ENCODE data around the gene ZNF845. TPM values are rescaled to one million over a fixed set of nuclear protein-coding genes. Genes with fewer than 3 reads are reported as not detected.

The ZNF845 gene
- polyA plus RNA-seq, 1 donor (not counting 4 experiments of a cell fraction or from before 2014, with no cell fraction given), result 4.4 TPM

- dilution Hi-C loops (cut with MboI; ENCODE audit: extremely low pct_ligation_motif_present, low sequenced_read_pairs), result no loop called here
- Histone ChIP-seq H3K4me1 (ENCODE audit: control insufficient read depth, extremely low read depth, insufficient read depth, low read length) (no peaks in the 10 kb centered on the region), H2AFZ (ENCODE audit: control insufficient read depth, low read length) (no peak overlapping the region), H3K9me3 (ENCODE audit: control insufficient read depth, low read depth, low read length) (peaks cover 14% of the 10 kb centered on the region), H3K4me2 (ENCODE audit: control insufficient read depth, extremely low read depth, insufficient read depth, low read depth, low read length) (no peak overlapping the region), H3K9ac (ENCODE audit: control insufficient read depth, extremely low read depth, insufficient read depth, low read length) (no peak overlapping the region), H3K27me3 (ENCODE audit: control insufficient read depth, extremely low read depth, insufficient read depth, low read length) (no peaks in the 10 kb centered on the region), H3K4me3 (ENCODE audit: control insufficient read depth in 2 of 3, extremely low read depth in 1 of 3, insufficient read depth in 2 of 3, low read depth in 1 of 3, low read length in 3 of 3) (no peak overlapping the region), H3K27ac (ENCODE audit: control insufficient read depth, insufficient read depth, low read length) (no peak overlapping the region), H4K20me1 (ENCODE audit: control insufficient read depth, extremely low read depth, insufficient read depth, low read length) (no peaks in the 10 kb centered on the region), H3K36me3 (ENCODE audit: control insufficient read depth in 2 of 2, extremely low read depth in 1 of 2, insufficient read depth in 2 of 2, low read length in 2 of 2) (peaks cover 7 to 13% of the 10 kb centered on the region in 2 experiments), H3K9me1 (ENCODE audit: control insufficient read depth, extremely low read depth, insufficient read depth, low read length) (no peaks in the 10 kb centered on the region), H3K79me2 (ENCODE audit: control insufficient read depth, insufficient read depth, low read length) (no peaks in the 10 kb centered on the region)
- FAIRE-seq (no peak), DNase-seq (ENCODE audit: low read depth, low spot score) (no peak)
- no peak for TF ChIP-seq EZH2 (IDR thresholded peaks at IDR 0.05; ENCODE audit: low read length)
Measured at GRCh38 chr19:53374743-53375142, 41.2 kb downstream of the ZNF845 start.

- Histone ChIP-seq H4K20me1 (ENCODE audit: control insufficient read depth, extremely low read depth, insufficient read depth, low read length) (no peaks in the 10 kb centered on the region), H3K36me3 (ENCODE audit: control insufficient read depth in 2 of 2, extremely low read depth in 1 of 2, insufficient read depth in 2 of 2, low read length in 2 of 2) (peaks cover 8 to 11% of the 10 kb centered on the region in 2 experiments), H3K27me3 (ENCODE audit: control insufficient read depth, extremely low read depth, insufficient read depth, low read length) (no peaks in the 10 kb centered on the region), H3K4me1 (ENCODE audit: control insufficient read depth, extremely low read depth, insufficient read depth, low read length) (no peaks in the 10 kb centered on the region), H2AFZ (ENCODE audit: control insufficient read depth, low read length) (no peak overlapping the region), H3K4me2 (ENCODE audit: control insufficient read depth, extremely low read depth, insufficient read depth, low read depth, low read length) (no peak overlapping the region), H3K9me3 (ENCODE audit: control insufficient read depth, low read depth, low read length) (peaks cover 46% of the 10 kb centered on the region), H3K4me3 (ENCODE audit: control insufficient read depth in 2 of 3, extremely low read depth in 1 of 3, insufficient read depth in 2 of 3, low read depth in 1 of 3, low read length in 3 of 3) (no peak overlapping the region), H3K9ac (ENCODE audit: control insufficient read depth, extremely low read depth, insufficient read depth, low read length) (no peak overlapping the region), H3K79me2 (ENCODE audit: control insufficient read depth, insufficient read depth, low read length) (no peaks in the 10 kb centered on the region), H3K27ac (ENCODE audit: control insufficient read depth, insufficient read depth, low read length) (no peak overlapping the region), H3K9me1 (ENCODE audit: control insufficient read depth, extremely low read depth, insufficient read depth, low read length) (no peaks in the 10 kb centered on the region)
- FAIRE-seq, result no peak
- no peak for TF ChIP-seq CTCF (optimal IDR thresholded peaks at IDR 0.05 in 1 of 3, IDR thresholded peaks at IDR 0.05 in 1 of 3, conservative IDR thresholded peaks at IDR 0.05 in 1 of 3; ENCODE audit: extremely low read depth in 1 of 3, insufficient read depth in 2 of 3, low read length in 3 of 3)
- no peak for TF ChIP-seq EZH2 (IDR thresholded peaks at IDR 0.05; ENCODE audit: low read length)
- no peak for DNase-seq (ENCODE audit: low read depth, low spot score)
- dilution Hi-C loops (cut with MboI; ENCODE audit: extremely low pct_ligation_motif_present, low sequenced_read_pairs), result no loop called here
Measured at GRCh38 chr19:53381376-53381775, 47.8 kb downstream of the ZNF845 start.

GRCh38 chr19:53388168-53388567 lies 54.6 kb downstream of the ZNF845 start:
- Histone ChIP-seq H3K79me2 (ENCODE audit: control insufficient read depth, insufficient read depth, low read length) (no peaks in the 10 kb centered on the region), H3K9me1 (ENCODE audit: control insufficient read depth, extremely low read depth, insufficient read depth, low read length) (no peaks in the 10 kb centered on the region), H2AFZ (ENCODE audit: control insufficient read depth, low read length) (no peak overlapping the region), H3K36me3 (ENCODE audit: control insufficient read depth in 2 of 2, extremely low read depth in 1 of 2, insufficient read depth in 2 of 2, low read length in 2 of 2) (no peaks in the 10 kb centered on the region), H3K4me1 (ENCODE audit: control insufficient read depth, extremely low read depth, insufficient read depth, low read length) (no peaks in the 10 kb centered on the region), H3K9me3 (ENCODE audit: control insufficient read depth, low read depth, low read length) (peaks cover 17% of the 10 kb centered on the region), H3K27ac (ENCODE audit: control insufficient read depth, insufficient read depth, low read length) (no peak overlapping the region), H4K20me1 (ENCODE audit: control insufficient read depth, extremely low read depth, insufficient read depth, low read length) (no peaks in the 10 kb centered on the region), H3K27me3 (ENCODE audit: control insufficient read depth, extremely low read depth, insufficient read depth, low read length) (no peaks in the 10 kb centered on the region), H3K4me3 (ENCODE audit: control insufficient read depth in 2 of 3, extremely low read depth in 1 of 3, insufficient read depth in 2 of 3, low read depth in 1 of 3, low read length in 3 of 3) (no peak overlapping the region), H3K4me2 (ENCODE audit: control insufficient read depth, extremely low read depth, insufficient read depth, low read depth, low read length) (no peak overlapping the region), H3K9ac (ENCODE audit: control insufficient read depth, extremely low read depth, insufficient read depth, low read length) (no peak overlapping the region)
- FAIRE-seq (no peak), DNase-seq (ENCODE audit: low read depth, low spot score) (no peak)
- dilution Hi-C loops (cut with MboI; ENCODE audit: extremely low pct_ligation_motif_present, low sequenced_read_pairs), result no loop called here
- no peak for TF ChIP-seq EZH2 (IDR thresholded peaks at IDR 0.05; ENCODE audit: low read length)
- TF ChIP-seq CTCF (optimal IDR thresholded peaks at IDR 0.05 in 1 of 3, IDR thresholded peaks at IDR 0.05 in 1 of 3, conservative IDR thresholded peaks at IDR 0.05 in 1 of 3; ENCODE audit: extremely low read depth in 1 of 3, insufficient read depth in 2 of 3, low read length in 3 of 3), result no peak

Data from keratinocyte (primary cell).